HEK293 (cell line): ENCODE measurements around the gene SEMA6A.

Source experiments
- CTCF ChIA-PET: fragments of 350-600 bp; formaldehyde crosslinking; extraction: SDS; loops from one replicate; lab custom pipeline; 2021; ENCODE audit warnings: antibody characterized with exemption; lab: Yijun Ruan, JAX
- POLR2A ChIA-PET: fragments of 300-600 bp; formaldehyde crosslinking; extraction: SDS; loops from one replicate; lab custom pipeline; 2020; ENCODE audit warnings: antibody characterized with exemption, inconsistent platforms; lab: Yijun Ruan, JAX
- H3K27ac ChIP-seq: fragments of 200-500 bp; sonication (Bioruptor generic); 2 replicates; pipeline ENCODE4 v1.5.1; 2014; ENCODE audit warnings: low read depth, low read length, control low read depth, inconsistent platforms; ENCODE audit errors: extremely low read depth
- H3K36me3 ChIP-seq, 2 experiments: fragments of 200-500 bp in 1 of 2; sonication (Bioruptor generic) in 1 of 2; 1 replicate in 1 of 2; 2 replicates in 1 of 2; pipeline ENCODE4 v1.5.1; 2014 to 2017; ENCODE audit warnings: inconsistent platforms in 2 of 2, low read length in 2 of 2; ENCODE audit not compliant: control insufficient read depth in 2 of 2, insufficient read depth in 1 of 2
- H3K4me1 ChIP-seq: fragments of 200-500 bp; sonication (Bioruptor generic); 2 replicates; pipeline ENCODE4 v1.5.1; 2014; ENCODE audit warnings: mild to moderate bottlenecking, low read length, inconsistent platforms; ENCODE audit not compliant: control insufficient read depth, insufficient read depth
- H3K4me3 ChIP-seq: 2 replicates; pipeline ENCODE4 v1.5.1; 2011; ENCODE audit warnings: low read depth, mild to moderate bottlenecking, control low read depth, low read length, moderate library complexity
- H3K9me3 ChIP-seq: fragments of 200-500 bp; sonication (Bioruptor generic); 2 replicates; pipeline ENCODE4 v1.5.1; 2014; ENCODE audit warnings: low read depth, low read length, inconsistent platforms; ENCODE audit not compliant: control insufficient read depth, insufficient read depth
- AEBP2 ChIP-seq: fragments of 450-650 bp; formaldehyde crosslinking; IDR thresholded peaks from 2 replicates; pipeline ENCODE4 v1.5.1; 2016; ENCODE audit warnings: missing biosample characterization, missing genetic modification characterization, borderline replicate concordance
- GLIS2 ChIP-seq: fragments of 450-650 bp; formaldehyde crosslinking; IDR thresholded peaks from 2 replicates; pipeline ENCODE4 v1.5.1; 2016; ENCODE audit warnings: missing biosample characterization, missing genetic modification characterization
- HOXD13 ChIP-seq: sonication (generic); formaldehyde crosslinking; IDR thresholded peaks from 2 replicates; pipeline ENCODE4 v1.8.0; 2022; ENCODE audit warnings: missing genetic modification reagents, borderline replicate concordance
- IKZF3 ChIP-seq: fragments of 450-650 bp; IDR thresholded peaks from 2 replicates; pipeline ENCODE4 v1.5.0; 2018; ENCODE audit warnings: missing biosample characterization, mild to moderate bottlenecking, missing genetic modification characterization, moderate library complexity
- KLF8 ChIP-seq: fragments of 450-650 bp; formaldehyde crosslinking; IDR thresholded peaks from 2 replicates; pipeline ENCODE4 v1.5.1; 2016; ENCODE audit warnings: missing biosample characterization, missing genetic modification characterization
- MZF1 ChIP-seq: fragments of 450-650 bp; formaldehyde crosslinking; IDR thresholded peaks from 2 replicates; pipeline ENCODE4 v1.5.1; 2017; ENCODE audit warnings: missing biosample characterization, missing genetic modification characterization, borderline replicate concordance
- TCF7L2 ChIP-seq: IDR thresholded peaks from 2 replicates; pipeline ENCODE4 v1.6.1; 2011; ENCODE audit warnings: low read depth, mild to moderate bottlenecking, inconsistent platforms, low read length, moderate library complexity, borderline replicate concordance
- ZBTB21 ChIP-seq: fragments of 450-650 bp; formaldehyde crosslinking; IDR thresholded peaks from 2 replicates; pipeline ENCODE4 v1.5.1; 2017; ENCODE audit warnings: missing biosample characterization, missing genetic modification characterization
- ZBTB26 ChIP-seq: fragments of 450-650 bp; formaldehyde crosslinking; optimal IDR thresholded peaks from 2 replicates; pipeline ENCODE3; 2016; ENCODE audit warnings: missing biosample characterization, mild to moderate bottlenecking, missing genetic modification characterization
- ZEB2 ChIP-seq: fragments of 450-650 bp; formaldehyde crosslinking; IDR thresholded peaks from 2 replicates; pipeline ENCODE4 v1.5.1; 2016; ENCODE audit warnings: missing biosample characterization, missing genetic modification characterization
- ZNF10 ChIP-seq: fragments of 450-650 bp; formaldehyde crosslinking; IDR thresholded peaks from 2 replicates; pipeline ENCODE4 v1.5.1; 2017; ENCODE audit warnings: missing biosample characterization, missing genetic modification characterization
- ZNF112 ChIP-seq: fragments of 450-650 bp; formaldehyde crosslinking; IDR thresholded peaks from 2 replicates; pipeline ENCODE4 v1.5.0; 2017; ENCODE audit warnings: missing biosample characterization, missing genetic modification characterization
- ZNF148 ChIP-seq: fragments of 450-650 bp; formaldehyde crosslinking; IDR thresholded peaks from 2 replicates; pipeline ENCODE4 v1.5.0; 2017; ENCODE audit warnings: missing biosample characterization, missing genetic modification characterization, borderline replicate concordance
- ZNF16 ChIP-seq: fragments of 450-650 bp; formaldehyde crosslinking; IDR thresholded peaks from 2 replicates; pipeline ENCODE4 v1.5.1; 2016; ENCODE audit warnings: low read depth, missing biosample characterization, missing genetic modification characterization
- ZNF23 ChIP-seq: fragments of 450-650 bp; formaldehyde crosslinking; IDR thresholded peaks from 2 replicates; pipeline ENCODE4 v1.5.1; 2016; ENCODE audit warnings: missing biosample characterization, missing genetic modification characterization, borderline replicate concordance
- ZNF335 ChIP-seq: fragments of 450-650 bp; formaldehyde crosslinking; conservative IDR thresholded peaks from 2 replicates; pipeline ENCODE4 v1.5.1; 2016; ENCODE audit warnings: missing biosample characterization, missing genetic modification characterization
- ZNF341 ChIP-seq: fragments of 450-650 bp; formaldehyde crosslinking; IDR thresholded peaks from 2 replicates; pipeline ENCODE4; 2016; ENCODE audit warnings: low read depth, missing biosample characterization, missing genetic modification characterization
- ZNF366 ChIP-seq: fragments of 450-650 bp; formaldehyde crosslinking; conservative IDR thresholded peaks from 2 replicates; pipeline ENCODE4 v1.5.1; 2016; ENCODE audit warnings: missing biosample characterization, missing genetic modification characterization
- ZNF391 ChIP-seq: fragments of 450-650 bp; formaldehyde crosslinking; IDR thresholded peaks from 2 replicates; pipeline ENCODE4 v1.5.1; 2016; ENCODE audit warnings: low read depth, missing biosample characterization, missing genetic modification characterization, borderline replicate concordance
- ZNF501 ChIP-seq: fragments of 450-650 bp; formaldehyde crosslinking; IDR thresholded peaks from 2 replicates; pipeline ENCODE4 v1.5.1; 2016; ENCODE audit warnings: missing biosample characterization, missing genetic modification characterization
- ZNF544 ChIP-seq: fragments of 450-650 bp; formaldehyde crosslinking; IDR thresholded peaks from 2 replicates; pipeline ENCODE4 v1.5.0; 2017; ENCODE audit warnings: missing biosample characterization, missing genetic modification characterization
- ZNF580 ChIP-seq: fragments of 450-650 bp; formaldehyde crosslinking; IDR thresholded peaks from 2 replicates; pipeline ENCODE4 v1.5.1; 2016; ENCODE audit warnings: missing biosample characterization, missing genetic modification characterization
- ZNF660 ChIP-seq: fragments of 450-650 bp; IDR thresholded peaks from 2 replicates; pipeline ENCODE4 v1.5.1; 2018; ENCODE audit warnings: missing biosample characterization, mild to moderate bottlenecking, missing genetic modification characterization
- ZNF677 ChIP-seq: fragments of 450-650 bp; IDR thresholded peaks from 2 replicates; pipeline ENCODE4 v1.5.0; 2018; ENCODE audit warnings: missing biosample characterization, mild to moderate bottlenecking, missing genetic modification characterization, moderate library complexity
- ZNF707 ChIP-seq: fragments of 450-650 bp; formaldehyde crosslinking; IDR thresholded peaks from 2 replicates; pipeline ENCODE4 v1.5.1; 2016; ENCODE audit warnings: missing biosample characterization, missing genetic modification characterization
- ZNF785 ChIP-seq: fragments of 450-650 bp; formaldehyde crosslinking; IDR thresholded peaks from 2 replicates; pipeline ENCODE4 v1.5.1; 2016; ENCODE audit warnings: missing biosample characterization, missing genetic modification characterization
- ZSCAN16 ChIP-seq: fragments of 450-650 bp; formaldehyde crosslinking; IDR thresholded peaks from 2 replicates; pipeline ENCODE4 v1.5.1; 2016; ENCODE audit warnings: missing biosample characterization, missing genetic modification characterization

SEMA6A gene

GRCh38 chr5:116532762-116533525 lies 41.7 kb downstream of the SEMA6A start (continued):
- TF ChIP-seq IKZF3 (tag by site-specific recombination) (peak; percentile 84), HOXD13 (no peak), GLIS2 (tag by site-specific recombination) (no peak), ZNF23 (tag by site-specific recombination) (no peak), ZBTB21 (no peak), ZNF335 (tag by site-specific recombination) (peak; percentile 14; the same call in 1 of the 2 replicates), ZNF544 (tag by site-specific recombination) (no peak), MZF1 (tag by site-specific recombination) (peak; percentile 51; the same call in 1 of the 2 replicates), KLF8 (peak; percentile 62), ZNF16 (tag by site-specific recombination) (no peak), ZNF341 (tag by site-specific recombination) (0 out of 2 replicates have a peak, but pooled peaks have one; percentile 2), TCF7L2 (0 out of 2 replicates have a peak, but pooled peaks have one; percentile 46), AEBP2 (no peak), ZNF148 (no peak), ZNF580 (tag by site-specific recombination) (0 out of 2 replicates have a peak, but pooled peaks have one; percentile 46), ZNF785 (tag by site-specific recombination) (no peak), ZNF391 (no peak), ZNF707 (tag by site-specific recombination) (no peak), ZNF677 (tag by site-specific recombination) (no peak), ZBTB26 (tag by site-specific recombination) (no peak), ZNF112 (tag by site-specific recombination) (no peak), ZNF501 (peak; percentile 53; the same call in 1 of the 2 replicates), ZSCAN16 (no peak)
- TF ChIP-seq, all 188 proteins: peak for 39

- no peaks in the 10 kb centered on the region for H3K9me3 ChIP-seq
- H3K36me3 ChIP-seq = no peaks in the 10 kb centered on the region
- TF ChIP-seq ZNF660 (tag by site-specific recombination) (no peak), ZEB2 (tag by site-specific recombination) (0 out of 2 replicates have a peak, but pooled peaks have one; percentile 29), ZNF10 (peak; percentile 45; the same call in 1 of the 2 replicates), ZNF366 (tag by site-specific recombination) (peak; percentile 52; the same call in 1 of the 2 replicates)
- POLR2A ChIA-PET = no interaction called here
- H3K4me3 ChIP-seq = no peak overlapping the region
- H3K4me1 ChIP-seq = peaks cover 49% of the 10 kb centered on the region
- CTCF ChIA-PET = no interaction called here
- no peak overlapping the region for H3K27ac ChIP-seq
Measured at GRCh38 chr5:116531635-116532034, 43.0 kb downstream of the SEMA6A start.
